CD14-positive monocyte (primary cell): Measurements from ENCODE around the gene PLA2G15. TPM values are rescaled to one million over a fixed set of nuclear protein-coding genes. Genes with fewer than 3 reads are reported as not detected.

Experiments
- DNase-seq, 3 donors: peaks; one replicate each; pipeline ENCODE4 v3.0.0-alpha.2; 2011 to 2022
- H2AFZ ChIP-seq: 2 replicates; pipeline ENCODE4 v1.6.0; 2012; ENCODE audit warnings: mild to moderate bottlenecking, low read depth, low read length, inconsistent platforms; ENCODE audit not compliant: insufficient read depth, poor library complexity, severe bottlenecking
- H3K27ac ChIP-seq, 2 donors: 1 replicate in 1 of 2; 2 replicates in 1 of 2; pipeline ENCODE4 v1.5.1; 2012 to 2013; ENCODE audit warnings: low read length in 2 of 2, control low read depth in 1 of 2, inconsistent platforms in 1 of 2, low read depth in 1 of 2, mild to moderate bottlenecking in 1 of 2
- H3K27me3 ChIP-seq, 2 donors: one replicate each; pipeline versions ENCODE4 v1.6.0 to v1.6.1; 2011 to 2013; ENCODE audit warnings: low read length in 2 of 2; ENCODE audit not compliant: control insufficient read depth in 2 of 2, insufficient read depth in 2 of 2
- H3K36me3 ChIP-seq, 2 donors: replicated peaks in 1 of 2; 1 replicate in 1 of 2; 2 replicates in 1 of 2; pipeline versions ENCODE4 v1.5.1 to v1.6.1; 2012 to 2013; ENCODE audit warnings: low read length in 2 of 2, control low read depth in 1 of 2, inconsistent platforms in 1 of 2, mild to moderate bottlenecking in 1 of 2; ENCODE audit not compliant: insufficient read depth in 2 of 2, control insufficient read depth in 1 of 2
- H3K4me1 ChIP-seq, 2 donors: 1 replicate in 1 of 2; 2 replicates in 1 of 2; pipeline versions ENCODE4 v1.5.1 to v1.6.1; 2012 to 2013; ENCODE audit warnings: low read length in 2 of 2, control low read depth in 1 of 2, inconsistent platforms in 1 of 2, mild to moderate bottlenecking in 1 of 2, moderate library complexity in 1 of 2; ENCODE audit not compliant: insufficient read depth in 2 of 2, control insufficient read depth in 1 of 2
- H3K4me2 ChIP-seq: replicated peaks from 2 replicates; pipeline ENCODE3; 2012; ENCODE audit warnings: low read length, moderate library complexity, mild to moderate bottlenecking; ENCODE audit not compliant: poor library complexity, severe bottlenecking; ENCODE audit errors: extremely low read depth
- H3K4me3 ChIP-seq, 3 experiments: fragments of 200-600 bp in 1 of 3; sonication (generic) in 1 of 3; replicated peaks in 1 of 3; 1 replicate in 2 of 3; 2 replicates in 1 of 3; pipeline ENCODE4 v1.5.1; 2011 to 2013; ENCODE audit warnings: low read length in 3 of 3, mild to moderate bottlenecking in 3 of 3, control low read depth in 2 of 3, low read depth in 2 of 3, inconsistent platforms in 1 of 3, moderate library complexity in 1 of 3
- H3K79me2 ChIP-seq: 2 replicates; pipeline ENCODE4 v1.6.0; 2012; ENCODE audit warnings: mild to moderate bottlenecking, control low read depth, inconsistent platforms, low read length, moderate library complexity; ENCODE audit not compliant: insufficient read depth
- H3K9ac ChIP-seq: 2 replicates; pipeline ENCODE4 v1.6.0; 2017; ENCODE audit warnings: low read length, mild to moderate bottlenecking; ENCODE audit not compliant: insufficient read depth, poor library complexity, severe bottlenecking
- H3K9me3 ChIP-seq, 2 donors: replicated peaks in 1 of 2; 1 replicate in 1 of 2; 2 replicates in 1 of 2; pipeline versions ENCODE4 v1.5.1 to v1.6.1; 2012 to 2013; ENCODE audit warnings: low read length in 2 of 2, control low read depth in 1 of 2; ENCODE audit not compliant: control insufficient read depth in 1 of 2, insufficient read depth in 1 of 2
- H4K20me1 ChIP-seq: 2 replicates; pipeline ENCODE4 v1.6.0; 2012; ENCODE audit warnings: mild to moderate bottlenecking, low read length, control low read depth, moderate library complexity; ENCODE audit not compliant: insufficient read depth
- H3K27ac Mint-ChIP-seq, 7 donors: one replicate each; pipeline ENCODE4 v1.8.0; 2020; ENCODE audit warnings: mild to moderate bottlenecking in 7 of 7, mixed read lengths in 7 of 7, moderate library complexity in 6 of 7, inconsistent platforms in 2 of 7
- H3K27me3 Mint-ChIP-seq, 3 donors: one replicate each; pipeline ENCODE4 v1.8.0; 2021 to 2022; ENCODE audit warnings: low read depth in 3 of 3, mild to moderate bottlenecking in 3 of 3, mixed read lengths in 3 of 3, moderate library complexity in 3 of 3, inconsistent platforms in 1 of 3
- H3K36me3 Mint-ChIP-seq, 2 donors: one replicate each; pipeline ENCODE4 v1.8.0; 2020; ENCODE audit warnings: mixed read lengths in 2 of 2, inconsistent platforms in 1 of 2, mild to moderate bottlenecking in 1 of 2
- H3K4me1 Mint-ChIP-seq: one replicate; pipeline ENCODE4 v1.8.0; 2020; ENCODE audit warnings: mild to moderate bottlenecking, mixed read lengths
- H3K4me3 Mint-ChIP-seq, 2 donors: one replicate each; pipeline ENCODE4 v1.8.0; 2020; ENCODE audit warnings: mild to moderate bottlenecking in 2 of 2, mixed read lengths in 2 of 2, moderate library complexity in 1 of 2
- H3K9me3 Mint-ChIP-seq, 7 donors: one replicate each; pipeline ENCODE4 v1.8.0; 2020 to 2022; ENCODE audit warnings: mixed read lengths in 7 of 7, mild to moderate bottlenecking in 6 of 7, moderate library complexity in 6 of 7, inconsistent platforms in 2 of 7
- WGBS: methylation state at CpG from one replicate; pipeline ENCODE4 v1.1.5; 2013; ENCODE audit warnings: missing lambda C conversion rate; ENCODE audit not compliant: insufficient coverage; 5-methylcytosine and 5-hydroxymethylcytosine counted together
- intact Hi-C, 2 donors: fragments of 100-400 bp; cut with micrococcal nuclease; formaldehyde crosslinking; loops; one replicate each; pipeline versions ENCODE4 v1.15.0 to v1.15.1; 2023
- polyA plus RNA-seq, 3 donors: library from polyadenylated mRNA; depleted of rRNA in 1 of 3; unstranded in 2 of 3; stranded (reverse) in 1 of 3; fragments of 300-500 nt in 2 of 3; fragments of >200 nt in 1 of 3; fragmentation: Illumina TruSeq in 2 of 3; gene quantifications; 1 replicate in 2 of 3; 2 replicates in 1 of 3; pipeline ENCODE4 v1.2.3, GENCODE V29; 2012 to 2021
- TF ChIP-seq, protein P1 (sequence below): fragments of 200-600 bp; IDR thresholded peaks from one replicate; pipeline ENCODE4 v1.8.0; 2022; ENCODE audit warnings: antibody characterized with exemption, mild to moderate bottlenecking

PLA2G15 gene
- polyA plus RNA-seq, 3 donors: 27.8 to 34.8 (median 29.5) TPM

DNA sequence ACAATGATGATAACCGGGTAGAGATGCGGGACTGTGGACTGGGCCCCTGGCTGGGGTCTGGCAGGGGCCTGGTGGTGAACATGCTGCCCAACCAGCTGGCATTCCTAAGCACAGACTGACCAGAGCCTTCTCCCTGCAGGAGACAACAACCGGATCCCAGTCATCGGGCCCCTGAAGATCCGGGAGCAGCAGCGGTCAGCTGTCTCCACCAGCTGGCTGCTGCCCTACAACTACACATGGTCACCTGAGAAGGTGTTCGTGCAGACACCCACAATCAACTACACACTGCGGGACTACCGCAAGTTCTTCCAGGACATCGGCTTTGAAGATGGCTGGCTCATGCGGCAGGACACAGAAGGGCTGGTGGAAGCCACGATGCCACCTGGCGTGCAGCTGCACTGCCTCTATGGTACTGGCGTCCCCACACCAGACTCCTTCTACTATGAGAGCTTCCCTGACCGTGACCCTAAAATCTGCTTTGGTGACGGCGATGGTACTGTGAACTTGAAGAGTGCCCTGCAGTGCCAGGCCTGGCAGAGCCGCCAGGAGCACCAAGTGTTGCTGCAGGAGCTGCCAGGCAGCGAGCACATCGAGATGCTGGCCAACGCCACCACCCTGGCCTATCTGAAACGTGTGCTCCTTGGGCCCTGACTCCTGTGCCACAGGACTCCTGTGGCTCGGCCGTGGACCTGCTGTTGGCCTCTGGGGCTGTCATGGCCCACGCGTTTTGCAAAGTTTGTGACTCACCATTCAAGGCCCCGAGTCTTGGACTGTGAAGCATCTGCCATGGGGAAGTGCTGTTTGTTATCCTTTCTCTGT, 14.0 kb downstream of the PLA2G15 start:
- H3K27ac ChIP-seq: no peak overlapping the region

DNA sequence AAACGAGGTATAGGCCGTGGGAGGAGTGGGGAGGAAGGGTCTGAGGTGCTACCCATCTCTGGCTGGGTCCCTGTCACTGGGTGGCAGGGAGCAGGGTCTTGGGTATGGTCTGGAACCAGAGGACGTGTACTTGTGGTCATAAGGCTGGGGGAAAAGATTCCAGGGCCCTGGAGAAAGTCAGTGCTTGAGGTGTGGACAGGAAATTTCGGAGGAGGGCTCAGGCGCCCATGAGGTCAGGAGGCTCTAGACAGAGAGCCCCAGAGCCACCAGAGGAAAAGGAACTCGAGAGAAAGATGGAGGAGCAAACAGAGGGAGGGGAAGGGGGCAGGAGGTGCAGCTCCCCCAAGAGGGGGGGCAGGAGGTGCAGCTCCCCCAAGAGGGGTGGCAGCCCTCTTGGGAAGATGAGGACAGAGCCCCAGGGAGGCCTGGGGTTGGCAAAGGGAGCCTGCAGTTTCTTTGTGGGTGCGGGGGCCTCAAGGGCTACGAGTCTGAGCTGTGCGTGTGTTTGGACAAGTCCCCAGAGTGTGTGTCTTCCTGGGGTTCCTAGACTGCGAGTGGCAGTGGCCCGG, 18.5 kb downstream of the PLA2G15 start:
- Mint-ChIP-seq H3K36me3 (peaks cover 18 to 34% of the 10 kb centered on the region in 2 donors), H3K27me3 (peaks cover 0 to 3% (median 0%) of the 10 kb centered on the region in 3 donors), H3K4me1 (peaks cover 30% of the 10 kb centered on the region), H3K4me3 (peak overlapping the region; percentile 92 to 99), H3K27ac (peak overlapping the region; percentile 88 to 95 (median 93)), H3K9me3 (no peaks in the 10 kb centered on the region)
- 36% methylated on average over 11 of the region's 11 CpGs for WGBS
- H4K20me1 ChIP-seq: peaks cover 28% of the 10 kb centered on the region
- no peak for DNase-seq
- no peaks in the 10 kb centered on the region for H3K9me3 ChIP-seq
- H3K4me3 ChIP-seq: peak overlapping the region; percentile 73 to 83 (median 79)
- TF ChIP-seq, protein P1, sequence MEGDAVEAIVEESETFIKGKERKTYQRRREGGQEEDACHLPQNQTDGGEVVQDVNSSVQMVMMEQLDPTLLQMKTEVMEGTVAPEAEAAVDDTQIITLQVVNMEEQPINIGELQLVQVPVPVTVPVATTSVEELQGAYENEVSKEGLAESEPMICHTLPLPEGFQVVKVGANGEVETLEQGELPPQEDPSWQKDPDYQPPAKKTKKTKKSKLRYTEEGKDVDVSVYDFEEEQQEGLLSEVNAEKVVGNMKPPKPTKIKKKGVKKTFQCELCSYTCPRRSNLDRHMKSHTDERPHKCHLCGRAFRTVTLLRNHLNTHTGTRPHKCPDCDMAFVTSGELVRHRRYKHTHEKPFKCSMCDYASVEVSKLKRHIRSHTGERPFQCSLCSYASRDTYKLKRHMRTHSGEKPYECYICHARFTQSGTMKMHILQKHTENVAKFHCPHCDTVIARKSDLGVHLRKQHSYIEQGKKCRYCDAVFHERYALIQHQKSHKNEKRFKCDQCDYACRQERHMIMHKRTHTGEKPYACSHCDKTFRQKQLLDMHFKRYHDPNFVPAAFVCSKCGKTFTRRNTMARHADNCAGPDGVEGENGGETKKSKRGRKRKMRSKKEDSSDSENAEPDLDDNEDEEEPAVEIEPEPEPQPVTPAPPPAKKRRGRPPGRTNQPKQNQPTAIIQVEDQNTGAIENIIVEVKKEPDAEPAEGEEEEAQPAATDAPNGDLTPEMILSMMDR: no peak
- peak overlapping the region; percentile 87 for H3K9ac ChIP-seq
- peak overlapping the region; percentile 82 to 89 for H3K27ac ChIP-seq
- H2AFZ ChIP-seq: peak overlapping the region; percentile 89
- no peaks in the 10 kb centered on the region for H3K27me3 ChIP-seq
- peaks cover 25 to 30% of the 10 kb centered on the region in 2 donors for H3K4me1 ChIP-seq
- intact Hi-C loops: loop anchor here (5.0 kb wide), 2 partner anchors 49 to 64 kb away; partner anchors contain the start of genes PRMT7 (in 2 of the 2) and SLC7A6OS (in 2 of the 2)
- H3K79me2 ChIP-seq: peaks cover 42% of the 10 kb centered on the region
- H3K36me3 ChIP-seq: peaks cover 21 to 37% of the 10 kb centered on the region in 2 donors
- H3K4me2 ChIP-seq: peak overlapping the region; percentile 97

More for the DNA sequence above, 14.0 kb downstream of the PLA2G15 start:
- Histone ChIP-seq H3K4me1 (peaks cover 30 to 33% of the 10 kb centered on the region in 2 donors), H2AFZ (no peak overlapping the region), H3K4me2 (no peak overlapping the region), H3K9ac (no peak overlapping the region), H3K9me3 (no peaks in the 10 kb centered on the region), H3K79me2 (peaks cover 10% of the 10 kb centered on the region), H3K36me3 (peaks cover 36 to 51% of the 10 kb centered on the region in 2 donors), H3K27me3 (no peaks in the 10 kb centered on the region), H4K20me1 (peaks cover 17% of the 10 kb centered on the region), H3K4me3 (no peak overlapping the region)
- TF ChIP-seq, protein P1: no peak
- no peak for DNase-seq
- Mint-ChIP-seq H3K4me1 (peaks cover 36% of the 10 kb centered on the region), H3K27ac (peak overlapping the region in 2 of 7 donors; percentile 72 to 75), H3K36me3 (peaks cover 35 to 56% of the 10 kb centered on the region in 2 donors), H3K9me3 (no peaks in the 10 kb centered on the region), H3K27me3 (peaks cover 0 to 3% (median 0%) of the 10 kb centered on the region in 3 donors), H3K4me3 (no peak overlapping the region)
- intact Hi-C loops: no loop called here
- 90% methylated on average over 23 of the region's 27 CpGs for WGBS
